NCI-H1694 treated with DMSO at 0.1 percent for 48 hours (cell line): ENCODE measurements around the gene MXD3.
"Not testable (repeated sequence)": the region's sequence is repeated elsewhere in the genome, so short reads cannot be mapped to it uniquely, and the experiment has no call there.

Source experiments
- DNase-seq: peaks from one replicate; lab custom pipeline; 2025; lab: John Stamatoyannopoulos, UW

Gene MXD3, protein sequence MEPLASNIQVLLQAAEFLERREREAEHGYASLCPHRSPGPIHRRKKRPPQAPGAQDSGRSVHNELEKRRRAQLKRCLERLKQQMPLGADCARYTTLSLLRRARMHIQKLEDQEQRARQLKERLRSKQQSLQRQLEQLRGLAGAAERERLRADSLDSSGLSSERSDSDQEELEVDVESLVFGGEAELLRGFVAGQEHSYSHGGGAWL

DNA sequence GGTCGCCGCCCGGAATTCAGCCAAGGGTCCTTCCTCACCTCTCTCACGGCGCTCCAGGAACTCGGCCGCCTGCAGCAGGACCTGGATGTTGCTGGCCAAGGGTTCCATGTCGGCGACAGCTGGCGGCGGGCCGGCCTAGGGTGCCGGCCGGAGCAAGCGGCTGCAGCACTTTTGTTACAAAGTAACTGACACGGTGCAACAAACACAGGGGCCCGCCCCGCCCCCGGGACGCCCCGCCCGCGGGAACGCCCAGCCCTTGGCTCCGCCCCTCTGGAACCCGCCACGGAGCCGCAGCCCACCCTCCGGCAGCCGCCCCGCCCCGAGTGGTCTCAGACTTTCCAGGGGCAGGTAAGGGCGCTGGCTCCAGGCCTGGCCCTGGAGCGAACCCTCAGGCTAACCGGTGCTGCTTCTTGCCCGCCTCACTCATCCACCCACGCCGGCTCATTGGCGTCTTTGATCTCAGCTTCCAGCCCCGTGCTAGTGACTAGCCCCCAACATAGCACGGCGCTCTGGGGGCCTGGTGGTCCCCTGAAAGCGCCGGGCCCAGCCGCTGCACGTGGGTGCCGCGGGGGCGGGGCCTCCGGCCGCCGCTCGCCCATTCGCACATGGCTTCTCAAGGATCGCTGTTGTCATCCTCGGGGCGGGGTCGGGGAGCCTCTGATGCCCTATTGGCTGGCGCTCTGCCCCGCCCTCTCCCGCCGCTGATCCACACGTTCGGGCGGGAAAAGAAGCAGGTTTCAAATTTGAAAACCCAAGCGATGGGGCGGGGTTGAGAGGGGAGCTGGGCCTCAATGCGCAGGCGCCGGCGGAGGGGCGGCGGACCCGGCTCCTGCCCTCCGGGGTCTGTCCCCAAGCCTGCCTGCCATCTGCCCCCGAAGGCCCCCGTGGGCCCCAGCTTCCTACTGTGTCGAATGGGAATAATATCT lies at the start of gene MXD3:
MXD3 (minus strand) TSS at position 176 of the 926 bp plus-strand sequence; CDS start at position 108, 68 bp downstream.
- DNase-seq: peak; percentile 91

DNA sequence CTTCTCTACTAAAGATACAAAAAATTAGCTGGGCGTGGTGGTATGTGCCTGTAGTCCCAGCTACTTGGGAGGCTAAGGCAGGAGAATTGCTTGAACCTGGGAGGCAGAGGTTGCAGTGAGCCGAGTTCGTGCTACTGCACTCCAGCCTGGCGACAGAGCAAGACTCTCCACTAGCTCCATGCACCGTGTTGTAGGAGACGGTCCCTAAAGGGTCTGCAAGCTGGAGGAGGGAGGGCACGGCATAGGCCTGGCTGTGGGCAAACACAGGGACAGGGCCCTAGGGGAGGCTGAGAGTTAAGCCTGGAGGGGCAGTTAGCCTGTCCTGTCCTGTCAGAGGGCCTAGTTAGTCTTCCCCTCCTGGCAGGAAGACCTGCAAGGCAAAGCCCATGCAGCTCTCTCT lies 49.0 kb upstream of the MXD3 start:
- not testable (repeated sequence) for DNase-seq

DNA sequence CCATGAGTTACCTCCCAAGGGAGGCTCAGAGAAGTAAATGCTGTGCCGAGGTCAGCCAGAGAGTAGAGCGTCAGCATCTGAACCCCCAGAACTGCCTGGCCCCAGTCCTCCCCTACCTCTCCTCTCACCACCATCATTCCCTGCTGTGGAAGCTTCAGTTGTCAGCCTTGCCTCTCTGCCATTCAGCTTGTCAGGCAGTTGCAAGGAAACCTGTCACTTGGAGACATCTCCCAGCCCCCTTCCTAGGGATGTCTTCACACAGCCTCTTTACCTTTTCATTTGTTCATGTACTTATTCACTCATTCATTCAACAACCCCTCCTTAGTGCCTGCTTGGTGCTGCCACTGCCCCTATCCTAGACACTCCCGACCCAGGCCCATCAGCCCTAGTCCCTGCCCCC lies 48.2 kb upstream of the MXD3 start:
- DNase-seq: no peak

DNA sequence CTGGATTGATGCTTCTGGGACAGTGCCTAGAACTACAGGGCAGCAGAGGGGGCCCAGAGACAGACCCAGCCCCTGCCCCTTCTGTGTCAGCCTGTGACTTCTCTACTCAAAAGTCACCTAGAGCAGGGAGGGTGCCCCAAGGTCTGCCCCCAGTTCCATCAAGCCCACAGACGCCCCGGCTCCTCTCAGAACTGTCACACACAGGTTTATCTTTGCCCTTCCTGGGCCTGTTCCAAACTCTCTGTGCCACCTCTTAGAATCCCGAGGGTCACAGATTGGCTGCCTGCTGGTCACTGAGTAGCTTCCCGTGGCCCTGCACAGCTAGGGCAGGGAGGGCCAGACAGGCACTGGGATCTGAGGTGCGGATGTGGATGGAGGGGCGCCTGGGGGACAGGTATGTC lies 47.8 kb upstream of the MXD3 start:
- no peak for DNase-seq

DNA sequence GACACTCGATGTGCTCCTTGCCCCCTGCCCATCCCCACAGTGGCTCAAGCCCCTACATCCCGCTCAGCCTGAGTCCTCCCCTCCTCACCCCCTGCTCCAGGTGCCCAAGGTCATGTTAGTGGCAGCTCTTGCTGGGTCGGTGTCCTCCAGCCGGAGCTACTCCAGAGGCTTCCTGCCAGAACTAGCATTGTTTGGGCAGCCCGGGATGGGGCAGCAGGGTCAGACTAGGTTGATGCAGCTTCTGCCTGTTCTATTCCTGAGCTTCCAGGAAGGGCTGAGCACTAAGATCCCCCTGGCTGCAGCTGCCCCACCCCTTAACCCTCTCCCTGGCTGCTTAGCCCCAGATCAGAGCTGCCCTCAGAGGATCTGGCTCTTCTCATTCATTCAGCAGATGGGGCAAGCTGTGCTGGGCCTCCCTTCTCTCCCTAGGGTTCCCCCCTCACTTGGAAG lies 46.7 kb upstream of the MXD3 start:
- DNase-seq: no peak

DNA sequence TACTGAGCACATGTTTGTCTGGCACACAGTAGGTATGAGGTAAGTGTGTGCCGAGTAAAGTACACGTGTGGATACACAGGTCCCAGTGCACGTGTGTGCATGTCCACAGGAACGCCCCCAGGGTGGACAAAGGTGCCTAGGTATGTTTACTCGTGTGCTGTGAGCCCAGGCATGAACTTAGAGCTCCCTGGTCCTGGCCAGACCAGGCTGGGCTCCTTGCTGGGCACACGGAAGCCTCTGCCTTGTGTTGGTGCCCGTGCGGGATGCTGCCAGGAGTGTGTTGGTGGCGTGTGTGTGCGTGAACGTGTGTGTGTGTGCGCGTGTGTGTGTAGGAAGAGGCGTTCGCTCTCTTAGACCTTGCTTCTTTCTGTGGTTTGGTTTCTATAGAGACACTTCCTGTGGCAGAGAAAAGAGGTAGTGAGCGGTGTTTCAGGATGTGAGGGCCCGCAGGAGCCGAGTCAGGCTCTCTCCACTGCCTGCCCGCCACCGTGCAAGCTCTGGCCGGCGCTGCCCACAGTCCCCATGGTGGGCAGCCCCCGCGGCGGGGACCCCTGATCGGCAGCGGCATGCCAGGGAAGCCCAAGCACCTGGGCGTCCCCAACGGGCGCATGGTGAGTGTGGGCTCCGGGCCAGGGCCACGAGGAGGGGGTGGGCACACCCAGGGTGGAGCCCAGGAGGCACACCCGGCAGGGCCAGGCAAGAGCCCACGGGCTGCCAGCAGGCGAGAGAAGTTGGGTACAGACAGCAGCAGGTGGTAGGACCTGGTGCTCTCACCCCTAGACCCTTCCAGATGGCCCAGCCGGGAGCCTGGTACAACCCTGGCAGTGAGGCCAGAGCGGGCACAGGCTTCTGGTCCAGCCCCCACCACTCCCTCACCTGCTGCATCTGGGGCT lies 46.0 kb upstream of the MXD3 start, which contains the start of gene RGS14:
RGS14 (plus strand) TSS at position 466 of the 893 bp plus-strand sequence; CDS start at position 567, 101 bp downstream.
- no peak for DNase-seq

DNA sequence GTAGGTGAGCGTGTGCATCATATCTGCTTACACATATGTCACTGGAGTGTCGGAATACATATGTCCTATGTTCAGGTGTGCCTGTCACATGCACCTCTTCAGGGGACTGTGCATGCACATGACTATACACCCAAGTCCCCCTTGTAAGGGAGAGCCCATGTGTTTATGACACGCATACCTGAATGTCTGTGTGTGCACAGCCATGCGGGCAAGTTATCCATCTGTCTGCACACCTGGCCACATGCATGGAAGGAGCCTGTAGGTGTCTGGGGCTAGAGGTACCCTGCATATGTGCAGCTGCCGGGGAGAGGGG lies 45.4 kb upstream of the MXD3 start:
- no peak for DNase-seq

DNA sequence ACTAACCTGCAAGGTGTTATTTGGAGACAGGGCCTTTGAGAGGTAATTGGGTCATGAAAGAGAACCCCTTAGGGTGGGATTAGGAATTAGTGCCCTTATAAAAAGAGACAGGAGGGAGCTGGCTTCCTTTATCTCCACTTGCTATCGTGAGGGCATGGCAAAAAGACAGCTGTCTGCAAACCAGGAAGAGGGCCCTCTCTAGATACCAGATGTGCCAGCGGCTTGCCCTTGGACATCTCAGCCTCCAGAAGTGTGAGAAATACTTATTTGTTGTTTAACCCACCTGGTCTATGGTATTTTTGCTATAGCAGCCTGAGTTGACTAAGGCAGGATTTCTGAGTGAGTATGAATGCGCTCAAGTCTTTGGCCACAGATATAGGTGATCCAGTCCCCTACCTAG lies 45.0 kb upstream of the MXD3 start:
- DNase-seq: no peak

DNA sequence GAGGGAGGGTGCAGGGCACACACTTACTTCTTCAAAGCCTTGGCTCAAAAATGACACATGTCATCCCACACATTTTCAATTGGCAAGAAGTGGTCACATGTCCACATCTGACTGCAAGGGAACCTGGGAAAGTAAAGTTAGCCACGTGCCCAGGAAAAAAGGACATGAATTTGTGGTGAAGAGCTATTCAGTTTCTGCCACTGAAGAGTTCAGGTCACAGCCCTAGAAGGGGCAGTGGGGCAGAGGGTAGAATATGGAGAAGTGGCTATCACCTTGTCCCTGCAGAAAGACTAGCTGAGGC lies 44.1 kb upstream of the MXD3 start:
- no peak for DNase-seq

DNA sequence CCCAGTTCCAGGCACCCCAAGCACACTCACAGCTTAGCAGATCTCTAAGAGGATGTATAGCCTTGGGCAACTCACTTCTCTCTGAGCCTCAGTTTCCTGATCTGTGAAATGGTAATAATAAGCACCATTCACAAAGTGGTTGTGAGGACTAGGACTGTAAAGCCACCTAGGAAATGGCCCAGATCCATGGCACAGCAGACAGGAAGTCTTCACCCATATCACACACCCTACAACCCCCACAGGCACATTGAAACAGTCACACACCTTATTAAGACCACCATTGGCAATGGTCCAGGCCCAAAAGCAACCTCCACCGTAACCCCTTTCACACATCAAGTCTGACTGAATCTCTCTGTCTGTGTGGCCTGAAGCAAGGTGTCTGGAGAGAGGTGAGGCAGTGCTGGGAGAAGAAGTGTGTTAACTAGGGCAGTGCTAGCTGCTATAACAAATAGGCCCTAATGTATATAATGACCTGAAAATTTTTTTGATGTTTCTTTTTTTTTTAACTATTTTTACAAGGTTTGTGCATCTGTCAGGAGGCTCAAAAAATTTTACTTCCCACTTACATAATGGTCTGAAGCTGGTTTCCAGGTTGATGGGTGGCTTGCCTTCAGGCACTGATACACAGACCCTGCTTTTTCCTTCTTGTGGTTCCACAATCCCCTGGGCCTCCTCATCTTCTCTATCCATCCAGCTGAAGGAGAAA lies 43.6 kb upstream of the MXD3 start:
- no peak for DNase-seq

DNA sequence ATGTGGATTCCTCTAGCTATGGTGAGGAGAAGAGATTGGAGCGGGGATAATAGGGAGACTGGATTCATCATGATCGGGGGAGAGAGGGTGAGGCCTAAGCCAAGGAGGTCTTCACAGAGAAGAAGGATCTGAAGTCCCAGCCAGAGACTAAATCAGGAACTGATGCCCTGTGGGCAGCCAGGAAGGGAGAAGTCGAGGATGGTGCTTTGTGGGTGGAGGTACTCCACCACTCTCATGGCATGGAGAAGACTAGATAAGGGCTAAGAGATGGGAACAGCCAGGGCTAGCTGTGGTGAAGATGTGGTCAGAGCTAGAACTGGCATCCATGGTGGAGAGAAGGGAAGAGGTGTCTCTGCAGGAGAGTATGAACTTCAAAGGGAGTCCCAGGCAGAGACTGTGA lies 43.0 kb upstream of the MXD3 start:
- DNase-seq: no peak

DNA sequence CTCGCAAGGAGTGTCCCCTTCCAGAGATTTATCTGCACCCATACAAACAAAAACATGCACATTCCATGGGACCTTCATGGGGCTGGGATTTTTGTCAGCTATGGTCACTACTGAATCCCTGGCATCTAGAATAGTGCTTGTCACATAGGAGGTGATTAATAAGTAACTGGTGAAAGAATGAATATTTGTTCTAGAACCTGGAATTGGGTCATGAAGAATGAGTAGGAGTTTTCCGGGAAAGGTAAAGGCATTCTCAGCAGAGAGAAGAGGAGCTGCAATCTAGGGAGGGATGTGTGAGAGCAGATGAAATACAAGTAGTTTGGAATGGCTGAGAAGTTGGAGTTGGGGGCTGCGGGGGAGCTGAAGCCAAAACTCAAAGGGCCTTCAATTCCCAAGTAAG lies 42.6 kb upstream of the MXD3 start:
- DNase-seq: no peak

DNA sequence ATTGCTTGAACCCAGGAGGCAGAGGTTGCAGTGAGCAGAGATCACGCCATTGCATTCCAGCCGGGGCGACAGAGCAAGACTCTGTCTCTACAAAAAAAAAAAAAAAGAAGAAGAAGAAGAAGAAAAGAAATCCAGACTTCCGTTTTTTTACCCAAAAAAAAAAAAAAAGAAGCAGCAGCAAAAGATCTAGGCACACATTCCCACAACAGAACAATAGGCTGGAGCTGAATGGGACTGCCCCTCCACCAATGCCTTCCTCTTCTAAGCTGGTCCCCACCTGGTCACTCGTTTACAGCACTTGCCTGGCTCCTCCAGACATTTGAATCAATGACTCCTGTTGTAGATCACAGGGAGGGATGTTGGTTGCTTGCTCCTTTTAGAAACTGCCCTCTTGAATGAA lies 41.4 kb upstream of the MXD3 start:
- no peak for DNase-seq

DNA sequence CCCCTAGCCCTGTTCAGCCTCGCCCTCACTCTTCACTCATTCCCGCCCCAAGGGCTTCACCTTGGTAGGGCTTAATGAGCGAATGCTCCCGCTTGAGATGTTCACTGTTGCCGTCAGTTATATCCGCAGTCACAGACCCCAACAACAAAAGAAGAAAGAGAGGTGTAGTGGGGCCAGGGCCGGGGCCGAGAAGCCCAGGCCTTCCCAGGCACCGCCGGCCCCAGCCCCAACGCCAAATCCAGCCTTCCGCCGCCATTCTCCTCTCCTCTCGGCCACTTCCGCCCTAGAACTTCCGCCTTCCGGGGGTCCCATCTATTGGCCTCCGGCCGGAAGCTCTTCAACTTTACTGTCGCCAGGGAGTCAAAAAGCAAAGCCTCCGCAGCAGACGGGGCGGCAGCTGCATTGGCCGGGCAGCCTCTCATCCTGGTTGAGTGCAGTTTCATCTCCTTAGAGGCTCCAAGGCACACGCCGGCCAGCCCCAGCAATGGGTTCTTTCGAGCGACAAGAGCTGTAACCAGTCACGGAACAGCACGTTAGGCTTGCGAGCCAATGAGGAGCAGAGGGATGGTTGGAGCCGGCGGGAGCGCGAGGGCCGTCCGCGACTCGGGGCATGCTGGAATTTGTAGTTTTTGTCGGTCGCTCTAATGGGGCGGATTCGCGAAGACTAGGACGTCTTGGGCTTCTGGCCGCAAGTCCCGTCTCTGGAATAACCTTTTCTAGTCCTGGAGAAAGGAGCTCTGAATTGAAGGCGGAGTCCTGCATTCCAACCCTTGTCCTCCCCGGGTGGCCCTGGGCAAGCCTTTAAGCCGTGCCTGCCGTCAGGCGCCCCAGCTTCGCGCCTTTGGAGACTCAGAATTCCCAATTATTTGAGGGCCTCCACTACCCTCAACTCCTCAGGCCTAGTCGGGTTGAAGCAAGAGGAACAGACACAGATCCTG lies 40.0 kb upstream of the MXD3 start, which contains the start of gene LMAN2:
LMAN2 (minus strand) TSS at position 277 of the 938 bp plus-strand sequence; CDS start at position 256, 21 bp downstream.
- DNase-seq: peak; percentile 81

DNA sequence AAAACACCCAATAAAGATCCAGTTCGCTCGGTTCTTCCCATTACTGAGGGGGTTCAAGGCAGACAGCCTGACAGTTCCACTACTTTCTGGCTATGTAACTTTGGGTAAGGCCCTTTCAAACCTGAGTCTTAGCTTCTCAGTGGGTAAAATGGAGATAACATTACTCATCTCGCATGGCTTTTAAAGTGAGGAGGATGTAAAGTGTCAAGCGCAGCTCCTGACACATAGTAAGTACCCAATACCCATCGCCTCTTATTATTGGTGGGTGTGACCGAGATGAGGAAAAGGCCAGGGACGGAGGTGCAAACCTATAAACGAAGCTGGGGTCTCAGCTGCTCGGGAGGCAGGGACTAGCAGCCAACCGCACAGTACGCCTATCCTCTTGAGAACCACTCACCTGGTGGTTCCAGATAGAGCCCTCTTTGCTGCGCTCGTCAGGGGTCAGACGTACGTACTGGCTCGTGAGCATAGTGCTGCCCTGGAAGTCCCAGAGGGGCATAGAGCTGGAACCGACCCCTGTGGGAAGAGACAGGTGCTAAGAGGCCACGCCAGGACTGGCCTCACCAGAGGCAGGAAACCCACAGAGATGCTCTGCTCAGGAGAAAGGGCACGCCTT lies 39.2 kb upstream of the MXD3 start:
- no peak for DNase-seq

DNA sequence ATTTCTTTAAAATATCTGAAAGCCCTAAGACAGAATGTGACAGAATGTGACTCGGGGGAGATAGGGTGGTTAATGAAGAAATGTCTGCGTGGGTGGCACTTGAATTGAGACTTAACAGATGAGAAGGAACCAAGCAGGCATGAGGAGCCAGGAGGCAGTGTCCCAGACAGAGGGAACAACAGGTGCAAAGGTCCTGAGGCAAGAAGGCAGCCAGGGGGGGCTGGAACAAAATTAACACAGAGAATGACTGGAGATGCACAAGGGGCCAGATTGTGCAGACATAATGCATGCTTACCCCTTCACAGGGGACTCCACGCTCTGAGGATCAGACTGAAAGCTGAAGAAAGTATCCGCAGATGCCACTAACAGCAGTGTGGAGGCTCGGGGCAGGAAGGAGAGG lies 38.1 kb upstream of the MXD3 start:
- no peak for DNase-seq

DNA sequence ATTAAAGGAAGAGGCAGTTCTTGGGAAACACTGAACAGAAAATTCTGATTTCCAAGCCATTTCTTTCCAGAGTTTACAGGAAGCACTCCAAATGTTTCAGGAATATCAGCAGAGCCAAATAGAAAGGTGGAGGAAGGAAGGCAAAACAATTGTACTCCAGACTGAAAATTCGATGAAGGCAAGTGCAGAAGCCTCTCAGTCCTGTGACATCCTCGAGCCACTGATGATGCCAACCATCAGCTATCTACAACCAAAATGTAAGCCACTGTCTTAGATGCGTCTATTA lies 37.6 kb upstream of the MXD3 start:
- no peak for DNase-seq

DNA sequence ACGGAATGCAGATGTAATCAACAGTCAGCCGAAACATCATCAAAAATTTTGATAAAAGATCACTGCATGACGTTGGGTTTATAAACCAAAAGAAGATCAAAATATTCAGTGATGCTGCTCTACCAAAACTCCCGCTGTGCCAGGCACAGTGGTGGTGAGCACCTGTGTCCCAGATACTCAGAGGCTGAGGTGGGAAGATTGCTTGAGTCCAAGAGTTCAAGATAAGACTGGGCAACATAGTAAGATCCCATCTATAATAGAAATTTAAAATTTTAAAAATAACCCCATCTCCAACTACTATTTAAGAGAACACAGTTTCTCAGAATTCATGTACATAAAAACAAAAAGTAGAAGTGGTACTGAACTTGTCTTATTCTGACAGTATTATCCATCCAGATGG lies 36.0 kb upstream of the MXD3 start:
- no peak for DNase-seq

DNA sequence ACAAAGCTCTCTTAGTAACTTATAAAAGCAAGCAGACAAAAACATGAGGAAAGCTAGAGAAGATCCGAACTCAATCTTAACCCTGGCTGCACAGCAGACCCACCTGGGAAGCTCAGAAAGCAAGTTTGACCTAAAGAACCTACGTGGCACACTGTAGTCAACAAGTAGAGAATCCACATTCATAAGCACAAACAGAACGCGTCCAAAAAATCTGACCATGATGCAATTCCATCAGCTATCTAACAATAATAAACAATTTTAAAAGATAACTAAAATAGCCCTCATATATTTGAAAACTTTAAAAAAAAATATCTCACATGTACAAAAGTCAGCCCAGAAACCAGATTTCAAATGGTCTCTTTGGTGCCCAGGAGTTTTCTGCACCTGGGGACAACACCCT lies 35.1 kb upstream of the MXD3 start:
- no peak for DNase-seq

DNA sequence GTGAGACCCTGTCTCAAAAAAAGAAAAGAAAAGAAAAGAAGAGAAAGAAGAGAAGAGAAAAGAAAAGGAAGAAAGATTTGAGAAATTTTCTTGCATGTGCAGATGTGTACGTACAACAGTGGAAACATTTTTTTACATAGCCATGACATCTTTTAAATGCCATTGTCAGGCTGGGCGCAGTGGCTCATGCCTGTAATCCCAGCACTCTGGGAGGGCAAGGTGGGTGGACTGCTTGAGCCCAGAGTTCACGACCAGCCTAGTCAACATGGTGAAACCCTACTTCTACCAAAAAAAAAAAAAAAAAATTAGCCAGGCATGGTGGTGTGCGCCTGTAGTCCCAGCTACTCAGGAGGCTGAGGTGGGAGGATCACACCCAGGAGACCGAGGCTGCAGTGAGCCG lies 33.2 kb upstream of the MXD3 start:
- no peak for DNase-seq

DNA sequence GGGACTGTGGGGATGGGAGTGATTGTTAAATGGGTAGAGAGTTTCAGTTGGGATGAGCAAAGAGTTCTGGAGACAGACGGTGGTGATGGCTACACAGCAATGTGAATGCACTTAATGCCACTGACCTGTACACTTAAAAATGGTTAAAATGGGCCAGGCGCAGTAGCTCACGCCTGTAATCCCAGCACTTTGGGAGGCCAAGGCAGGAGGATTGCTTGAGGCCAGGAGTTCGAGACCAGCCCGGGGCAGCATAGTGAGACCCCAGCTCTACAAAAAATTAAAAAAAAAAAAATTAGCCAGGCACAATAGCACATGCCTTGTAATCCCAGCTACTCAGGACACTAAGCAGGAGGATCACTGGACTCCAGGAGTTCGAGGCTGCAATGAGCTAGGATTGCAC lies 32.1 kb upstream of the MXD3 start:
- no peak for DNase-seq
